HEK293 (cell line): ENCODE data around the gene ENDOU.

Experiments used
- CTCF ChIA-PET: fragments of 350-600 bp; formaldehyde crosslinking; extraction: SDS; loops from one replicate; lab custom pipeline; 2021; ENCODE audit warnings: antibody characterized with exemption; lab: Yijun Ruan, JAX
- POLR2A ChIA-PET: fragments of 300-600 bp; formaldehyde crosslinking; extraction: SDS; loops from one replicate; lab custom pipeline; 2020; ENCODE audit warnings: antibody characterized with exemption, inconsistent platforms; lab: Yijun Ruan, JAX
- H3K27ac ChIP-seq: fragments of 200-500 bp; sonication (Bioruptor generic); 2 replicates; pipeline ENCODE4 v1.5.1; 2014; ENCODE audit warnings: low read depth, low read length, control low read depth, inconsistent platforms; ENCODE audit errors: extremely low read depth
- H3K36me3 ChIP-seq, 2 experiments: fragments of 200-500 bp in 1 of 2; sonication (Bioruptor generic) in 1 of 2; 1 replicate in 1 of 2; 2 replicates in 1 of 2; pipeline ENCODE4 v1.5.1; 2014 to 2017; ENCODE audit warnings: inconsistent platforms in 2 of 2, low read length in 2 of 2; ENCODE audit not compliant: control insufficient read depth in 2 of 2, insufficient read depth in 1 of 2
- H3K4me1 ChIP-seq: fragments of 200-500 bp; sonication (Bioruptor generic); 2 replicates; pipeline ENCODE4 v1.5.1; 2014; ENCODE audit warnings: mild to moderate bottlenecking, low read length, inconsistent platforms; ENCODE audit not compliant: control insufficient read depth, insufficient read depth
- H3K4me3 ChIP-seq: 2 replicates; pipeline ENCODE4 v1.5.1; 2011; ENCODE audit warnings: low read depth, mild to moderate bottlenecking, control low read depth, low read length, moderate library complexity
- H3K9me3 ChIP-seq: fragments of 200-500 bp; sonication (Bioruptor generic); 2 replicates; pipeline ENCODE4 v1.5.1; 2014; ENCODE audit warnings: low read depth, low read length, inconsistent platforms; ENCODE audit not compliant: control insufficient read depth, insufficient read depth
- GLI4 ChIP-seq: fragments of 450-650 bp; formaldehyde crosslinking; IDR thresholded peaks from 2 replicates; pipeline ENCODE4 v1.5.1; 2016; ENCODE audit warnings: missing biosample characterization, missing genetic modification characterization
- GLIS1 ChIP-seq: fragments of 450-650 bp; formaldehyde crosslinking; IDR thresholded peaks from 2 replicates; pipeline ENCODE4 v1.5.1; 2016; ENCODE audit warnings: missing biosample characterization, missing genetic modification characterization
- KLF7 ChIP-seq: fragments of 450-650 bp; formaldehyde crosslinking; IDR thresholded peaks from 2 replicates; pipeline ENCODE4 v1.5.1; 2016; ENCODE audit warnings: missing biosample characterization, missing genetic modification characterization, borderline replicate concordance
- KLF8 ChIP-seq: fragments of 450-650 bp; formaldehyde crosslinking; IDR thresholded peaks from 2 replicates; pipeline ENCODE4 v1.5.1; 2016; ENCODE audit warnings: missing biosample characterization, missing genetic modification characterization
- KLF9 ChIP-seq: fragments of 450-650 bp; formaldehyde crosslinking; IDR thresholded peaks from 2 replicates; pipeline ENCODE4 v1.5.1; 2016; ENCODE audit warnings: missing biosample characterization, missing genetic modification characterization, low read depth
- MZF1 ChIP-seq: fragments of 450-650 bp; formaldehyde crosslinking; IDR thresholded peaks from 2 replicates; pipeline ENCODE4 v1.5.1; 2017; ENCODE audit warnings: missing biosample characterization, missing genetic modification characterization, borderline replicate concordance
- PRDM10 ChIP-seq: fragments of 450-650 bp; formaldehyde crosslinking; IDR thresholded peaks from 2 replicates; pipeline ENCODE4 v1.5.1; 2016; ENCODE audit warnings: missing biosample characterization, missing genetic modification characterization
- ZEB2 ChIP-seq: fragments of 450-650 bp; formaldehyde crosslinking; IDR thresholded peaks from 2 replicates; pipeline ENCODE4 v1.5.1; 2016; ENCODE audit warnings: missing biosample characterization, missing genetic modification characterization
- ZFHX2 ChIP-seq: fragments of 450-650 bp; formaldehyde crosslinking; conservative IDR thresholded peaks from 2 replicates; pipeline ENCODE4 v1.5.1; 2016; ENCODE audit warnings: missing biosample characterization, missing genetic modification characterization
- ZNF18 ChIP-seq: fragments of 450-650 bp; formaldehyde crosslinking; IDR thresholded peaks from 2 replicates; pipeline ENCODE4 v1.5.1; 2016; ENCODE audit warnings: missing biosample characterization, missing genetic modification characterization
- ZNF2 ChIP-seq: fragments of 450-650 bp; formaldehyde crosslinking; IDR thresholded peaks from 2 replicates; pipeline ENCODE4 v1.5.1; 2016; ENCODE audit warnings: missing biosample characterization, missing genetic modification characterization
- ZNF202 ChIP-seq: fragments of 450-650 bp; formaldehyde crosslinking; IDR thresholded peaks from 2 replicates; pipeline ENCODE4 v1.5.1; 2016; ENCODE audit warnings: missing biosample characterization, missing genetic modification characterization, borderline replicate concordance
- ZNF24 ChIP-seq: fragments of 450-650 bp; formaldehyde crosslinking; IDR thresholded peaks from 2 replicates; pipeline ENCODE4 v1.5.1; 2016; ENCODE audit warnings: missing biosample characterization, missing genetic modification characterization
- ZNF311 ChIP-seq: fragments of 450-650 bp; formaldehyde crosslinking; IDR thresholded peaks from 2 replicates; pipeline ENCODE4 v1.5.1; 2017; ENCODE audit warnings: missing biosample characterization, missing genetic modification characterization, borderline replicate concordance
- ZNF394 ChIP-seq: fragments of 450-650 bp; formaldehyde crosslinking; IDR thresholded peaks from 2 replicates; pipeline ENCODE4 v1.5.1; 2016; ENCODE audit warnings: missing biosample characterization, missing genetic modification characterization, mild to moderate bottlenecking, moderate library complexity, borderline replicate concordance
- ZNF600 ChIP-seq: fragments of 450-650 bp; formaldehyde crosslinking; IDR thresholded peaks from 2 replicates; pipeline ENCODE4 v1.5.1; 2016; ENCODE audit warnings: missing biosample characterization, missing genetic modification characterization
- ZNF621 ChIP-seq: fragments of 450-650 bp; formaldehyde crosslinking; IDR thresholded peaks from 2 replicates; pipeline ENCODE4 v1.5.1; 2017; ENCODE audit warnings: missing biosample characterization, missing genetic modification characterization
- ZNF624 ChIP-seq: fragments of 450-650 bp; formaldehyde crosslinking; IDR thresholded peaks from 2 replicates; pipeline ENCODE4 v1.5.1; 2017; ENCODE audit warnings: missing biosample characterization, missing genetic modification characterization
- ZNF626 ChIP-seq: fragments of 450-650 bp; sonication (Bioruptor Pico); formaldehyde crosslinking; IDR thresholded peaks from 2 replicates; pipeline ENCODE4 v1.5.1; 2018; ENCODE audit warnings: missing biosample characterization, missing genetic modification characterization, inconsistent platforms
- ZNF664 ChIP-seq: fragments of 450-650 bp; formaldehyde crosslinking; IDR thresholded peaks from 2 replicates; pipeline ENCODE4 v1.5.1; 2016; ENCODE audit warnings: missing biosample characterization, missing genetic modification characterization
- ZNF670 ChIP-seq: fragments of 450-650 bp; formaldehyde crosslinking; IDR thresholded peaks from 2 replicates; pipeline ENCODE4 v1.5.1; 2016; ENCODE audit warnings: missing biosample characterization, missing genetic modification characterization, low read depth
- ZNF768 ChIP-seq: fragments of 450-650 bp; formaldehyde crosslinking; IDR thresholded peaks from 2 replicates; pipeline ENCODE4 v1.5.1; 2018; ENCODE audit warnings: missing biosample characterization, mild to moderate bottlenecking, missing genetic modification characterization
- TF ChIP-seq, protein P1 (sequence below): fragments of 450-650 bp; formaldehyde crosslinking; IDR thresholded peaks from 2 replicates; pipeline ENCODE4 v1.5.1; 2016; ENCODE audit warnings: missing biosample characterization, missing genetic modification characterization
- TF ChIP-seq, protein P2 (sequence below): fragments of 450-650 bp; formaldehyde crosslinking; IDR thresholded peaks from 2 replicates; pipeline ENCODE4 v1.5.1; 2016; ENCODE audit warnings: missing biosample characterization, missing genetic modification characterization

Gene ENDOU

DNA sequence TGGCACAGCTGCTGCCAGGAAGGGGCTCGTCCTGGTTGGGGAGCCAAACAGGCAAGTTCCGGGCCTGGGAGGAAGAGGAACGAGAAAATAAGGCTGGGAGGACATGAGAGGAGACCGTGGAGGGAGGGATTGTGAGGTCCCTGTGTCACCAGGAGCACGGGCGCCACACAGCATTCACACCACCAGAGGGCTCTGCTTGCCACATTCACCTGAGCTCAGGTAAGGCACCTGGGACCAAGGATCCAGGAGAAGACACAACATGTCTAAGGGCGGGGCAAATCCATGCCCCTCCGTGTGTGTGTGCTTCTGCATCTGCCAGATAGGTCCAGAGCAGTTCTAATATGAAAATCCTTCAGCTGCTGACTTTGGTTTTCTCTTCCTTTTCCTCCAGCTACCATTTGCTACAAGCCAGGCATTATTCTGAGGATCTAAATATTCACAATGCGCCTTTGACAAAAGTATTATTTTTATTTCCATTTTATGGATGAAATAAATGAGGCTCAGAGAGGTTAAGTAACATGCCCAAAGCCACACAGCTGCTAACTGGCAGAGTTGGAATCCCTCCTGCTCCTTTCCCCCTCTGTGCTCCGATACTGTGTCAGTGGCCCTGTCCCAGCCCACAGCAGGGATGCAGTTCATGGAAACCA is 18.8 kb upstream of the ENDOU start (continued):
- TF ChIP-seq, protein P1, sequence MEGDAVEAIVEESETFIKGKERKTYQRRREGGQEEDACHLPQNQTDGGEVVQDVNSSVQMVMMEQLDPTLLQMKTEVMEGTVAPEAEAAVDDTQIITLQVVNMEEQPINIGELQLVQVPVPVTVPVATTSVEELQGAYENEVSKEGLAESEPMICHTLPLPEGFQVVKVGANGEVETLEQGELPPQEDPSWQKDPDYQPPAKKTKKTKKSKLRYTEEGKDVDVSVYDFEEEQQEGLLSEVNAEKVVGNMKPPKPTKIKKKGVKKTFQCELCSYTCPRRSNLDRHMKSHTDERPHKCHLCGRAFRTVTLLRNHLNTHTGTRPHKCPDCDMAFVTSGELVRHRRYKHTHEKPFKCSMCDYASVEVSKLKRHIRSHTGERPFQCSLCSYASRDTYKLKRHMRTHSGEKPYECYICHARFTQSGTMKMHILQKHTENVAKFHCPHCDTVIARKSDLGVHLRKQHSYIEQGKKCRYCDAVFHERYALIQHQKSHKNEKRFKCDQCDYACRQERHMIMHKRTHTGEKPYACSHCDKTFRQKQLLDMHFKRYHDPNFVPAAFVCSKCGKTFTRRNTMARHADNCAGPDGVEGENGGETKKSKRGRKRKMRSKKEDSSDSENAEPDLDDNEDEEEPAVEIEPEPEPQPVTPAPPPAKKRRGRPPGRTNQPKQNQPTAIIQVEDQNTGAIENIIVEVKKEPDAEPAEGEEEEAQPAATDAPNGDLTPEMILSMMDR (tag by site-specific recombination): peak; percentile 51; the same call in 1 of the 2 replicates
- peak; percentile 93 for TF ChIP-seq ZEB2 (tag by site-specific recombination)
- TF ChIP-seq KLF7: no peak
- peak; percentile 87; the same call in 1 of the 2 replicates for TF ChIP-seq ZNF768
- peak; percentile 92 for TF ChIP-seq ZNF2
- no peak for TF ChIP-seq ZNF24 (tag by site-specific recombination)
- no peak for TF ChIP-seq ZNF626 (tag by site-specific recombination)
- TF ChIP-seq ZFHX2 (tag by site-specific recombination): no peak

DNA sequence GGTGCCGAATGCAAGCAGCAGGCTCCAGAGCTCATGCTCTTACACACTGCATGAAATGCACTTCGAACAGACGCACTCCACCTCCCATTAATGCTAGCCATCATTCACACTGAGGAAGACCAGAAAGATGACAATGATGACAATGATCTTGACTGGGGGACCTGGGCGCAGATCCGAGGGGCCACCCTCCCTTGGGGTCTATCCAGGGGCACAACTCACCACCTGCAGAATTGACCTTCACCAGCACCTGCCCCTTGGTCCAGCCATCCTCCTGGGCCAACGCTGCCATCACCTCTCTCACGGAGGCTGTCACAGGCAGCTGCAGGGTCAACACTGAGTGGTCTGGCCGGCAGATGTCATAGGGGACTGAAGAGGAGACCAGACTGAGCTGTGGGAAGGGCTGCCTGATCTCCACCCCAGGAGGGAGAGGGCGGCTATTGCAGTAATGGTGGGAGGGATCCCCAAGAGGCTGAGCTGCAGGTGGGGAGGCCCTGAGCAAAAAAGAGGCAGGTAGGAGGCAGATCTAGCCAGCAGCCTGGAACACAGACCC is 18.1 kb upstream of the ENDOU start:
- POLR2A ChIA-PET: interaction anchor here (1.0 to 4.0 kb wide), 6 partner anchors 24 to 162 kb away, joined by 3 to 34 read pairs (median 4); partner anchors contain the start of gene VDR
- H3K27ac ChIP-seq: no peak overlapping the region
- CTCF ChIA-PET: interaction anchor here (0.7 to 13.5 kb wide), 28 partner anchors 14 to 439 kb away, joined by 3 to 784 read pairs (median 5); partner anchors contain the start of genes ENDOU, HDAC7, RAPGEF3 and SLC48A1
- no peaks in the 10 kb centered on the region for H3K36me3 ChIP-seq
- no peaks in the 10 kb centered on the region for H3K4me1 ChIP-seq
- no peak overlapping the region for H3K4me3 ChIP-seq
- TF ChIP-seq ZNF18 (tag by site-specific recombination) (no peak), GLIS1 (tag by site-specific recombination) (0 out of 2 replicates have a peak, but pooled peaks have one; percentile 3), PRDM10 (tag by site-specific recombination) (no peak)
- H3K9me3 ChIP-seq: no peaks in the 10 kb centered on the region

GRCh38 chr12:47742253-47742825 is 17.0 kb upstream of the ENDOU start:
- POLR2A ChIA-PET: interaction anchor here (1.0 to 4.0 kb wide), 4 partner anchors 25 to 96 kb away, joined by 3 to 34 read pairs (median 6); no protein-coding TSS in a partner anchor
- CTCF ChIA-PET: interaction anchor here (0.6 to 13.5 kb wide), 48 partner anchors 15 to 876 kb away, joined by 3 to 784 read pairs (median 4); partner anchors contain the start of genes ENDOU, HDAC7, RAPGEF3 and SLC48A1
- Histone ChIP-seq H3K4me3 (no peak overlapping the region), H3K36me3 (no peaks in the 10 kb centered on the region), H3K9me3 (no peaks in the 10 kb centered on the region), H3K4me1 (no peaks in the 10 kb centered on the region), H3K27ac (no peak overlapping the region)
- TF ChIP-seq ZNF202 (tag by site-specific recombination) (no peak), ZNF664 (peak; percentile 99), ZNF600 (tag by site-specific recombination) (no peak), MZF1 (tag by site-specific recombination) (peak; percentile 84; the same call in 1 of the 2 replicates), GLI4 (tag by site-specific recombination) (no peak), KLF9 (tag by site-specific recombination) (0 out of 2 replicates have a peak, but pooled peaks have one; percentile 10), ZNF311 (no peak), ZNF2 (peak; percentile 62; the same call in 1 of the 2 replicates), KLF8 (tag by site-specific recombination) (peak; percentile 50; the same call in 1 of the 2 replicates), ZNF624 (tag by site-specific recombination) (no peak), ZNF621 (tag by site-specific recombination) (no peak), ZNF394 (tag by site-specific recombination) (no peak), ZNF670 (tag by site-specific recombination) (no peak)
- TF ChIP-seq, protein P2, sequence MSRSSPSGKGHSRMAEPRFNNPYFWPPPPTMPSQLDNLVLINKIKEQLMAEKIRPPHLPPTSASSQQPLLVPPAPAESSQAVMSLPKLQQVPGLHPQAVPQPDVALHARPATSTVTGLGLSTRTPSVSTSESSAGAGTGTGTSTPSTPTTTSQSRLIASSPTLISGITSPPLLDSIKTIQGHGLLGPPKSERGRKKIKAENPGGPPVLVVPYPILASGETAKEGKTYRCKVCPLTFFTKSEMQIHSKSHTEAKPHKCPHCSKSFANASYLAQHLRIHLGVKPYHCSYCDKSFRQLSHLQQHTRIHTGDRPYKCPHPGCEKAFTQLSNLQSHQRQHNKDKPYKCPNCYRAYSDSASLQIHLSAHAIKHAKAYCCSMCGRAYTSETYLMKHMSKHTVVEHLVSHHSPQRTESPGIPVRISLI (tag by site-specific recombination): no peak
